ENCODE results near the gene ACP2.

DNA sequence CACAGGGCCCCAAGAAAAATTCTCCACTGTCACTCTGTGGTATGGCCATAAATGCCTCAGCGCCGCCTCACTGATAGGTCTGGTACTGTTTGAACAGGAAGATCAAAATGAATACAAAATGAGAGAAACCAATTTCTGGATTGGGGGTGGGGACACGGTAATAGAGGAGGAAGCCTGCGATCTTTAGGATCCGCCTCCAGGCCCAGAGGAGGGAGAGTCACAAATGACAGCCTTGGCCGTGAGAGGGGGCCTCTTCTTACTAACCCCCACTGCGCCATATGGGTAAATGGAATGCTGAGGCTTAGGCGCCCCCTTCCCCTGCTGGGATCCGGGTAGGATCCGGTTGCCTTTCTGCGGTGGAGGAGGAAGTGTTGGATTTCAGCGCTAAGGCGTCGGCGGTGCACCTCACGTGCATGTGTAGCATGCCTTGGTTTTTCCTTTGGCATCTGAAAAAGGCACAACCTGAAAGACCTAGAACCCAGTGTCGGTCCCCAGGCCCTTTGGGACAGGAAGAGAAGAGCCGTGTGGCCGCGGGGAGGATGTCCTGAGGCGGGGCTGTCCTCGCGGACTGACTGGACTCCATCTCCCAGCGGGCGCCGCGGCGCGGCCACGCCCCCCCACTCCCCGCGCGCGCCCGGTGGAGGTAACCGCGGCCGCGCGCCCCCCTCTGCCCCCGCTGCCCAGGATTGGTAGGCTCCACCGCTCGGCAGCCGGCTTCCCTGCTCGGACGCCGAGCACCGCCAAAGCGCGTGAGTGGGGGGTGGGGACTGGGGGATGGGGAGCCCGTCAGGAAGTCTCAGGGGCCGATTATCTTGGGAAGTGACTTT, 20.6 kb upstream of the ACP2 start:
- TF ChIP-seq, protein P1, sequence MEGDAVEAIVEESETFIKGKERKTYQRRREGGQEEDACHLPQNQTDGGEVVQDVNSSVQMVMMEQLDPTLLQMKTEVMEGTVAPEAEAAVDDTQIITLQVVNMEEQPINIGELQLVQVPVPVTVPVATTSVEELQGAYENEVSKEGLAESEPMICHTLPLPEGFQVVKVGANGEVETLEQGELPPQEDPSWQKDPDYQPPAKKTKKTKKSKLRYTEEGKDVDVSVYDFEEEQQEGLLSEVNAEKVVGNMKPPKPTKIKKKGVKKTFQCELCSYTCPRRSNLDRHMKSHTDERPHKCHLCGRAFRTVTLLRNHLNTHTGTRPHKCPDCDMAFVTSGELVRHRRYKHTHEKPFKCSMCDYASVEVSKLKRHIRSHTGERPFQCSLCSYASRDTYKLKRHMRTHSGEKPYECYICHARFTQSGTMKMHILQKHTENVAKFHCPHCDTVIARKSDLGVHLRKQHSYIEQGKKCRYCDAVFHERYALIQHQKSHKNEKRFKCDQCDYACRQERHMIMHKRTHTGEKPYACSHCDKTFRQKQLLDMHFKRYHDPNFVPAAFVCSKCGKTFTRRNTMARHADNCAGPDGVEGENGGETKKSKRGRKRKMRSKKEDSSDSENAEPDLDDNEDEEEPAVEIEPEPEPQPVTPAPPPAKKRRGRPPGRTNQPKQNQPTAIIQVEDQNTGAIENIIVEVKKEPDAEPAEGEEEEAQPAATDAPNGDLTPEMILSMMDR (IDR thresholded peaks at IDR 0.05; ENCODE audit: low read depth, low read length): no peak
- TF ChIP-seq, protein P2, sequence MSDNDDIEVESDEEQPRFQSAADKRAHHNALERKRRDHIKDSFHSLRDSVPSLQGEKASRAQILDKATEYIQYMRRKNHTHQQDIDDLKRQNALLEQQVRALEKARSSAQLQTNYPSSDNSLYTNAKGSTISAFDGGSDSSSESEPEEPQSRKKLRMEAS (IDR thresholded peaks at IDR 0.05; ENCODE audit: low read depth, low read length): peak; percentile 84; the same call in 1 of the 2 replicates
- TF ChIP-seq POLR2A (IDR thresholded peaks at IDR 0.05; ENCODE audit: extremely low read depth, insufficient read length): peak; percentile 5

Measured in NB4 (cell line).